Measurements from ENCODE around the gene MAGEB3.
"Not testable (repeated sequence)": the region's sequence is repeated elsewhere in the genome, so short reads cannot be mapped to it uniquely, and the experiment has no call there.

MAGEB3 gene

DNA sequence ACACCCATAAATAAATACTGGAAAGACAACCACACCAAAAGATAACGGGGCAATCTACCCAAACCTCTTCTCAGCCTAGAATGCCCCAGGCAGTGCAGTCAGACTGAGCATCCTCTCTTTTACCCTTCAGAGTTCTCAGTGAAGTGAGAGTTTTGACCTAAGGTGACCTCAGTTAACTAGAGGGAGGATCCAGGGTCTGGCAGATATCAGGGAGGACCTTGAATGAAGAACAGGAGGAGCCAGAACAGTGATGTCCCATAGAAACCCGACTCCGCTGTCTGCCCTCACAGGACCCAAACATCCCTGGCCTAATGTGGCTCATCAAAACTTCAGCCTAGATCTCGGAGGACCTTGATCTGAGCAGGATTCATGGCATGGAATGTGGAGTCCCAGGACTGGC is at the start of gene MAGEB3:
TSS of gene MAGEB3 (plus strand) at position 263 of the 400 bp plus-strand sequence. CDS start 5,268 bp downstream, outside the sequence.
- DNase-seq (ENCODE audit: low read depth): no peak

- DNase-seq (ENCODE audit: low read depth): no peak
Observed at GRCh38 chrX:30181353-30181752, 49.1 kb upstream of the MAGEB3 start.

GRCh38 chrX:30183554-30183953 is 46.9 kb upstream of the MAGEB3 start:
- no peak for DNase-seq (ENCODE audit: low read depth)

DNA sequence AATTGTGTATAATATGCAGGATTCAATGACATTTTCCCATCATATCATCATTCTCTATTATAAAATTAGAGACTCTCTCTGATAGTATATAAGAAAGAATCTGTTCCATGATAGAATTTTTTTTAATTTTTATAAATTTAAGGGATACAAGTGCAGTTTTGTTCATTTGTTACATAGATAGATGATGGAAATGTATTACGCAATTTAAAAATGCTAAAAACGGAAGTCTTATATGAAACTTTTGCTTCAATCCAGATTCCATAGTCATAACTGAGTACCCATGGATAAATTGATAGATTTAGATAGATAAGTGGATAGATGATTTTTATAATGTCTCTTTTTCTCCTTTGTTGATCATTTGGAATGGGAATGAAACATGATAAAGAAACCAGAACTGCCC is 40.0 kb upstream of the MAGEB3 start:
- DNase-seq (ENCODE audit: low read depth): no peak

GRCh38 chrX:30193910-30194309 is 36.5 kb upstream of the MAGEB3 start:
- not testable (repeated sequence) for DNase-seq (ENCODE audit: low read depth)

DNA sequence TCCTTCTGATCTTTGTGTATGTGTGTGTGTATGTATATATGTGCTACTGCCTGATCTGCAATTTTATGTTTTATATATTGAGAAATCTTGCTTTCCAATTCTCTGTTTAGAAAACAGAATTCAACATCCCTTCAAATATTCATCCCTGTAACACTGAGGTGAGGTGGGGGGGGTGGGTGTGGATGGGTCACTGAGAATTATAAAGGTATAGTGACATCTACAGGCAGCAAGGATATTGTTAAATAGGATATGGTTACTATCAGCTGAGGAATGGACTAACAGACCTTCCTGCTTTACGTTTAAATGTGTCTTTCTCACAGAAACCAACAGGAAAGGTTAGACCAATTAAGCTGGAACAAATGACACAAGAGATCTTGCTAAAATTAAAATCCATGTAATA is 34.1 kb upstream of the MAGEB3 start:
- no peak for DNase-seq (ENCODE audit: low read depth)

GRCh38 chrX:30212172-30212571 is 18.3 kb upstream of the MAGEB3 start:
- DNase-seq (ENCODE audit: low read depth): no peak

GRCh38 chrX:30215357-30215843 is 15.1 kb upstream of the MAGEB3 start, which contains the start of gene MAGEB2:
Gene MAGEB2, plus strand, starts transcription at chrX:30215563. Its CDS starts 3,018 bp downstream, at chrX:30218581.
- no peak for DNase-seq (ENCODE audit: low read depth)

DNA sequence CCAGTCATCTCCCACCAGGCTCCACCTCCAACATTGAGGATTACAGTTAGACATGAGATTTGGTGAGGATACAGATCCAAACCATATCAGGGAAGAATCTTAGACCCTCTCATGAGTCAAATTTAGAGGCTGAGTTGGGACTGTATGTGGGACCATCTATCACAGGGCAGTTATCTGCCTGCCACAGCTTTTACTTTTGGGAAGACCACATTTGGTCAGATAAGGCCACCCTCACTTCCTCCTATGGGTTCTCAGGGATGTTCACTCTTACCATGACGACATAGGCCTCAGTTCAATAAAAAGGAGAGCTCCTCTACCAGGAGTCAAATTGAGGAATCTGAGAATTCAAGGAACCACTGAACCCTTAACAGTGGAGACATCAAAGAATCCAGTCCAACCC is 13.0 kb upstream of the MAGEB3 start:
- no peak for DNase-seq (ENCODE audit: low read depth)

GRCh38 chrX:30219372-30219771 is 11.1 kb upstream of the MAGEB3 start:
- DNase-seq (ENCODE audit: low read depth): no peak

GRCh38 chrX:30220661-30221060 is 9.8 kb upstream of the MAGEB3 start:
- DNase-seq (ENCODE audit: low read depth): no peak

DNA sequence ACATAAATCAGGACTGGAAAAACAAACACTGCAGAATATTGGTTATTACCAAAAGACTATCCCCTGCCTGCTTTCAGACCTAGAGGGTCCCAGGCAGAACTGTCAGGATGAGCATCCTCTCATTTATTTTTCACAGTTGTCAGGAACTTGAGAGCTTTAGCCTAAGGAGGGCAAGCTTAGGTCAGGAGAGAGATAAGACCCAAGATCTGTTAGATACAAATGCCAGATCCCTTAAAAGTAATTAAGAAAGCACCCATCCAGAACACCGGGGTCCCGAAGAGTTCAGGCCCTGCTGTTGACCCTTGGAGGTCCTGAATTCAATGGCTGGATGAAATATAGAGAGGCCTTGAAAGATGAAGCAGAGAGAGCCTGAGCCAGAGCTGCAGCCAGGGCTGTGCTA is 5.9 kb upstream of the MAGEB3 start:
- DNase-seq (ENCODE audit: low read depth): no peak

DNA sequence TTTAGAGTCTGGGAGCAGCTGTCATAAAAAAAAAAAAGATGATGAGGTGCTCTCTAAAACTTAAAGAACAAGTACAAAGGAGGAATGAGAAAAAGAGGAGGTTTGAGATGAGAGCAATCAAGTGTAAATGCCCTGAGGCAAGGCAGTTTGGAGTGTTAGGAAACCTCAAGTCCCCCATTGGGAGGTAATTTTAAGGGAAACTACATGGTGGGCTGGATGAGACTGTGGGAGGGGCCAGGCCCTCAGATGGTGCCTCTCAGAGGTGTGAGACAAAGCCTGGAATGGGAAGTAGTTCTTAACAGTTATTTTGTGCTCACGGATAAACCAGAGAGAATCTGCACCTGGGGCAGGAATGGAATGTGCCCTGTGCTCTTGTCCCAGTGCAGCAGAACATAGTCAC is 1.9 kb upstream of the MAGEB3 start:
- DNase-seq (ENCODE audit: low read depth): no peak

DNA sequence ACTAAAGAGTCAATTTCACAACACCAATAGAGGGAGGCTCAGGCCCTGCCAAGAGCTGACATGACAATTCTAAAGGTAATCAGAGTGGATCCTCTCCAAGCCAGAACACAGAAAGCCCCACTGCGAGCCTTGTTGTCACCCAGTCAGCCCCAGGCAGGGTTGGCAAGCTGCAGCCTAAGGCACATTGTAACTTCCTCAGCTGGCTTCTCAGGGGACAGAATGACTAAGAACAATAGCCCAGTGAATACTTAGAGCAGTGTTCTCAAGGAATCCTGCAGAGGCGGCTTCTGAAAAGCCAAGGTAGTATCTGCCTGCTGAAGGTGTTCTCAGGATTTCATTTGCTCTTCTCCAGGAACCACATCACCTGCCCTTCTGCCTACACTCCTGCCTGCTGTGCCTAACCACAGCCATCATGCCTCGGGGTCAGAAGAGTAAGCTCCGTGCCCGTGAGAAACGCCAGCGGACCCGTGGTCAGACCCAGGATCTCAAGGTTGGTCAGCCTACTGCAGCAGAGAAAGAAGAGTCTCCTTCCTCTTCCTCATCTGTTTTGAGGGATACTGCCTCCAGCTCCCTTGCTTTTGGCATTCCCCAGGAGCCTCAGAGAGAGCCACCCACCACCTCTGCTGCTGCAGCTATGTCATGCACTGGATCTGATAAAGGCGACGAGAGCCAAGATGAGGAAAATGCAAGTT is 11.4 kb downstream of the MAGEB3 start, which contains the start of gene MAGEB4:
TSS of gene MAGEB4 (plus strand) at position 277 of the 692 bp plus-strand sequence. CDS start at position 413, 136 bp downstream.
- no peak for DNase-seq (ENCODE audit: low read depth)

DNA sequence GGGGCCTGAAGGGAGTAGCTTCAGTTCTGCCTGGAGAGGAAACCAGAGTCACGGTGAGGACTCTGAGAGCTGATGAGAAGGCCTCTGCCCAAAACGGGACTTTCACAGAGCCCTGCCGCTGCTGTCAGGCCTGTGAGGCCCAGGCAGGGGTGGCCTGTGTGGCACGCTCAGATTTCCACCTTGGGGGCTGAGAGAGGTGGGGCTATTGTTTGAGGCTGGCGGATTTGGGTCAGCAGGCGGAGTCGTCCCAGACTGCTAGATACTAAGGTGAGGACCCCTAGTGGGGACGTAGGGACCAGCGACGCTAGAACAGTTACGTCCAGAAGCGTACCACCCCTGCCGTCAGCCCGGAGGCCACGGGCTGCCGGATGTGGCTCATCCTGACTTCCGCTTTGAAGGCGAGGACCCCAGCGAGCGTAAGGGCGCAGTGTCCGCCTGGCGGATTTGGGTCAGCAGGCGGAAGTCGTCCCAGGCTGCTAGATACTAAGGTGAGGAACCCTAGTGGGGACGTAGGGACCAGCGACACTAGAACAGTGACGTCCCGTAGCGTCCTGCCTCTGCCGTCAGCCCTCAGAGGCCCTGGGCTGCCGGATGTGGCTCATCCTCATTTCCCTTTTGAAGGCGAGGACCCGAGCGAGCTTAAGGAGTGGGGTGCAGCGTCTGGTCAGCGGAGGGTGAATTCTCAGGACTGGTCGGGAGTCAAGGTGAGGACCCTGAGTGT is 16.5 kb downstream of the MAGEB3 start, which contains the start of gene MAGEB1:
TSS of gene MAGEB1 (plus strand) at position 378 of the 721 bp plus-strand sequence. CDS start 3,348 bp downstream, outside the sequence.
- no peak for DNase-seq (ENCODE audit: low read depth)

GRCh38 chrX:30248854-30249253 is 18.4 kb downstream of the MAGEB3 start:
- no peak for DNase-seq (ENCODE audit: low read depth)

GRCh38 chrX:30253257-30253656 is 22.8 kb downstream of the MAGEB3 start:
- no peak for DNase-seq (ENCODE audit: low read depth)

DNA sequence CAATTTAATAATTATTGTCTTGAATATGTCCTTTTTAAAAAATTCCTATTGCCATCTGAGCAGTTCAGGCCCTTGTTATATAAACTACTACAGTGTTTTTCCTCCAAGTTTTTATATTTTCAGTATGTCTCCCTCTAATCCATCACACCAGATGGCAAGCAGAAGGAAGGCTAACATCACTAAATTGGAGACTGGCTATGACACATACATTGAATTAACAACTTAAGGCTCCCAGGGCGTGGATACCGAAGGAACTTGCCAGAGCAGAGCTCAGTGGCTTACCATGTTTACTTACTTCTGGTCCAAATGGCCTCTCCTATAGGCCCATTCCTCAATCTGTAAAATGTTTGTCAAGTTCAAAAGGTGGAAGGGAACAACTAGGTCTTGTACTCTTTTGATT is 29.5 kb downstream of the MAGEB3 start:
- DNase-seq (ENCODE audit: low read depth): no peak

DNA sequence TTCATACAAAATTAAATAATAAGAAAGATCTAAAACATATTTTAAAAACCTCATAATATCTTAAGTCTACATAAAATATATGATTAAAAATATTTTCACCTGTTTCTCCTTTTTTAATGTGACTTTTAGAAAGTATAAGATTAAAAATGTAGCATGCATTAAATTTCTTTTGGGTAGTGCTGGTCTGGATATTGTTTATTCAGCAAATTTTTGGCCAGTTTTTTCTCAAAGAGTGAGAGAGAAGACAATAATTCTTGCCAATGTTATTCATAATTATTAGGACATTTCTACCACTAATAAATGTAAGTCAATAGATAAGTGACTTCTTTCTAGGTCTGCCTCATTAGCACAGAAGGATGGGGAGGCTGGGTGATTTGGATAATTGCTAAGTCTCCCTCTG is 30.6 kb downstream of the MAGEB3 start:
- DNase-seq (ENCODE audit: low read depth): no peak

GRCh38 chrX:30262763-30263162 is 32.3 kb downstream of the MAGEB3 start:
- no peak for DNase-seq (ENCODE audit: low read depth)

DNA sequence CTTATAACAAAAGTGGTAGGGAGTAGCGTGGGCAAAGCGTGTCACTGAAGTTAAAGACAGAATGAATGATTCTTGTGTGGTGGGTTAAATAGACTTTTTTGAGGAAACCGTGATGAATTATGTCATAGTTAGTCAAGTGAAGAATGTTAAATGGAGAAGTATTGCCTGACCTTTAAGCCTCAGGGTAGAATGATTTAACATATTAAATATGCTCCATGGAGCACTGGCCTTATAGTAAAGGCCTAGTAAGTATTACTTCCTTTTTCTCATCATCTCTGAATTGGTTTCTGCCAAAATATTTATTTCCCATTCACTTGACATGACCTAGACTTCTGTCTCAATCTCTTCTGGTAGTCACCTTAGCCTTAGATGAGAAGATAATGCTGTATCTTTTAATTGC is 40.2 kb downstream of the MAGEB3 start:
- DNase-seq (ENCODE audit: low read depth): no peak

GRCh38 chrX:30275498-30275897 is 45.0 kb downstream of the MAGEB3 start:
- no peak for DNase-seq (ENCODE audit: low read depth)

- no peak for DNase-seq (ENCODE audit: low read depth)
Observed at GRCh38 chrX:30278365-30278764, 47.9 kb downstream of the MAGEB3 start.

All from activated T-cell treated with anti-CD3 and anti-CD28 coated beads for 1 hour (primary cell).